Measurements from ENCODE around the gene MUC12.

- no peak for TF ChIP-seq CTCF (optimal IDR thresholded peaks at IDR 0.05 in 1 of 3, IDR thresholded peaks at IDR 0.05 in 1 of 3, conservative IDR thresholded peaks at IDR 0.05 in 1 of 3; ENCODE audit: extremely low read depth in 1 of 3, insufficient read depth in 2 of 3, low read length in 3 of 3)
- TF ChIP-seq EZH2 (IDR thresholded peaks at IDR 0.05; ENCODE audit: low read length): no peak
Observed at GRCh38 chr7:100963386-100963785, 6.0 kb upstream of the MUC12 start.

All from keratinocyte (primary cell).